HepG2 (cell line): ENCODE data around the gene FBXO5.

ENCODE experiments used
- JUND ChIP-seq: sonication (generic); formaldehyde crosslinking; IDR thresholded peaks from 2 replicates; pipeline ENCODE4 v1.8.0; 2022; ENCODE audit warnings: mild to moderate bottlenecking, missing genetic modification reagents
- SRSF1 ChIP-seq: fragments of 200-400 bp; formaldehyde crosslinking; optimal IDR thresholded peaks from 2 replicates; pipeline ENCODE3; 2017; ENCODE audit warnings: mild to moderate bottlenecking, low read depth, low read length, moderate library complexity
- ZNF318 ChIP-seq: sonication (generic); formaldehyde crosslinking; IDR thresholded peaks from 2 replicates; pipeline ENCODE4 v1.4.0; 2020; ENCODE audit warnings: mild to moderate bottlenecking, missing genetic modification reagents
- TF ChIP-seq, protein P1 (sequence below): sonication (generic); formaldehyde crosslinking; IDR thresholded peaks from 2 replicates; pipeline ENCODE4 v1.5.0; 2020; ENCODE audit warnings: mild to moderate bottlenecking, missing genetic modification reagents, moderate library complexity

DNA sequence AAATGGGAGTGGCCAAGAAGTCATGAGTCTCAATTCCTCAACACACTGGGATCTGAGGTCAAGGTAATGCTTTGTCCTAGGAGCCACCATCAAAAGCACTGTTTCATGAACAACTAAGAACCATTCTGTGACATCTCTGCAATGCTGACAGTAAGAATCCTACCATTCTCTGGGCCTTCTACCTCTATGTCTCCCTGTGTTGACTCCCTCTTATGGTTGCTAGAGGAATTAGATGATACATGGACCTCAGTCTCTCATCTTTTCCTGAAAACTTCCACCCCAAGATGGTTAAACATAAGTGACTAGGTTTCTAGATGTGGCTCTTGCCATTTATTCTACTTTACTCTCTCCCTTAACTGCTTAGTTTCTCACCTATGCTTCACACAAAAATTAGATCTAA, 10.6 kb upstream of the FBXO5 start:
- TF ChIP-seq JUND (CRISPR knock-in tag) (no peak), SRSF1 (no peak), ZNF318 (CRISPR knock-in tag) (no peak)
- TF ChIP-seq, protein P1, sequence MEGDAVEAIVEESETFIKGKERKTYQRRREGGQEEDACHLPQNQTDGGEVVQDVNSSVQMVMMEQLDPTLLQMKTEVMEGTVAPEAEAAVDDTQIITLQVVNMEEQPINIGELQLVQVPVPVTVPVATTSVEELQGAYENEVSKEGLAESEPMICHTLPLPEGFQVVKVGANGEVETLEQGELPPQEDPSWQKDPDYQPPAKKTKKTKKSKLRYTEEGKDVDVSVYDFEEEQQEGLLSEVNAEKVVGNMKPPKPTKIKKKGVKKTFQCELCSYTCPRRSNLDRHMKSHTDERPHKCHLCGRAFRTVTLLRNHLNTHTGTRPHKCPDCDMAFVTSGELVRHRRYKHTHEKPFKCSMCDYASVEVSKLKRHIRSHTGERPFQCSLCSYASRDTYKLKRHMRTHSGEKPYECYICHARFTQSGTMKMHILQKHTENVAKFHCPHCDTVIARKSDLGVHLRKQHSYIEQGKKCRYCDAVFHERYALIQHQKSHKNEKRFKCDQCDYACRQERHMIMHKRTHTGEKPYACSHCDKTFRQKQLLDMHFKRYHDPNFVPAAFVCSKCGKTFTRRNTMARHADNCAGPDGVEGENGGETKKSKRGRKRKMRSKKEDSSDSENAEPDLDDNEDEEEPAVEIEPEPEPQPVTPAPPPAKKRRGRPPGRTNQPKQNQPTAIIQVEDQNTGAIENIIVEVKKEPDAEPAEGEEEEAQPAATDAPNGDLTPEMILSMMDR: peak; percentile 26; the same call in 1 of the 2 replicates
